Uterus (tissue), 4 donors: ENCODE measurements around the gene NKD2. TPM values are rescaled to one million over a fixed set of nuclear protein-coding genes. Genes with fewer than 3 reads are reported as not detected.

Experiments
- DNase-seq, 2 donors: peaks; one replicate each; pipeline ENCODE4 v3.0.0-alpha.2; 2019 to 2020
- H3K27ac ChIP-seq, 2 donors: fragments of 200-600 bp; sonication (generic); 1 replicate in 1 of 2; 2 replicates in 1 of 2; pipeline ENCODE4 v1.5.1; 2016 to 2018
- H3K27me3 ChIP-seq, 2 donors: fragments of 200-600 bp; sonication (generic); one replicate each; pipeline ENCODE4 v1.5.1; 2018 to 2019; ENCODE audit warnings: control low read depth in 1 of 2
- H3K36me3 ChIP-seq, 2 donors: fragments of 200-600 bp; sonication (generic); one replicate each; pipeline ENCODE4 v1.5.1; 2019; ENCODE audit warnings: control low read depth in 1 of 2
- H3K4me1 ChIP-seq, 2 donors: fragments of 200-600 bp; sonication (generic); one replicate each; pipeline ENCODE4 v1.5.1; 2018 to 2019; ENCODE audit warnings: control low read depth in 1 of 2
- H3K4me3 ChIP-seq, 2 donors: fragments of 200-600 bp; sonication (generic); 1 replicate in 1 of 2; 2 replicates in 1 of 2; pipeline ENCODE4 v1.5.1; 2018 to 2019; ENCODE audit warnings: mild to moderate bottlenecking in 1 of 2
- H3K9me3 ChIP-seq, 2 donors: fragments of 200-600 bp; sonication (generic); one replicate each; pipeline ENCODE4 v1.5.1; 2019; ENCODE audit warnings: control low read depth in 1 of 2
- CTCF ChIP-seq, 4 experiments: fragments of 200-600 bp in 2 of 4; fragments of 450-650 bp in 2 of 4; sonication (generic) in 2 of 4; IDR thresholded peaks; one replicate each; pipeline ENCODE4 v1.5.1; 2016 to 2019; ENCODE audit warnings: antibody characterized with exemption in 4 of 4, mild to moderate bottlenecking in 2 of 4, moderate library complexity in 1 of 4
- POLR2A ChIP-seq, 2 donors: fragments of 450-650 bp; IDR thresholded peaks; one replicate each; pipeline ENCODE4 v1.6.1; 2016; ENCODE audit warnings: antibody characterized with exemption in 2 of 2, mild to moderate bottlenecking in 1 of 2, moderate library complexity in 1 of 2
- intact Hi-C: fragments of 100-400 bp; cut with DNase I; formaldehyde crosslinking; loops from one replicate; pipeline ENCODE4 v1.15.1; 2023; ENCODE audit warnings: low total_unique reads
- total RNA-seq, 4 donors: library from RNA; depleted of rRNA in 3 of 4; stranded (reverse); fragments of >200 nt in 3 of 4; gene quantifications; one replicate each; pipeline versions ENCODE4 v1.1.0 to v1.2.4, GENCODE V29; 2014 to 2023
- donor health status: DM: yes; HTN: yes; CAD: no.

NKD2 gene
- total RNA-seq, 4 donors from 2014 or later = 2.5 to 11.1 TPM; not detected in 2

GRCh38 chr5:1017691-1018455, 9.3 kb downstream of the NKD2 start:
- no peak for TF ChIP-seq CTCF (IDR thresholded peaks at IDR 0.05)
- H3K27ac ChIP-seq = no peak overlapping the region
- H3K36me3 ChIP-seq = no peaks in the 10 kb centered on the region

GRCh38 chr5:1018596-1018995, 10.0 kb downstream of the NKD2 start:
- Histone ChIP-seq H3K4me1 (no peaks in the 10 kb centered on the region), H3K4me3 (no peak overlapping the region), H3K9me3 (no peaks in the 10 kb centered on the region), H3K27me3 (no peaks in the 10 kb centered on the region), H3K36me3 (no peaks in the 10 kb centered on the region), H3K27ac (no peak overlapping the region)
- TF ChIP-seq POLR2A (IDR thresholded peaks at IDR 0.05) (no peak), CTCF (IDR thresholded peaks at IDR 0.05) (no peak)
- DNase-seq = no peak
- intact Hi-C loops = no loop called here

More at GRCh38 chr5:1017691-1018455, 9.3 kb downstream of the NKD2 start:
- Histone ChIP-seq H3K4me1 (no peaks in the 10 kb centered on the region), H3K4me3 (no peak overlapping the region), H3K9me3 (no peaks in the 10 kb centered on the region), H3K27me3 (no peaks in the 10 kb centered on the region)
- intact Hi-C loops = no loop called here
- no peak for DNase-seq

- TF ChIP-seq POLR2A (IDR thresholded peaks at IDR 0.05) = no peak
- TF ChIP-seq CTCF (IDR thresholded peaks at IDR 0.05) = no peak
- Histone ChIP-seq H3K36me3 (no peaks in the 10 kb centered on the region), H3K27me3 (no peaks in the 10 kb centered on the region), H3K4me3 (no peak overlapping the region), H3K9me3 (no peaks in the 10 kb centered on the region), H3K4me1 (no peaks in the 10 kb centered on the region), H3K27ac (no peak overlapping the region)
- intact Hi-C loops = no loop called here
- no peak for DNase-seq
Observed at GRCh38 chr5:1019001-1019905, 10.7 kb downstream of the NKD2 start.

- Histone ChIP-seq H3K9me3 (no peaks in the 10 kb centered on the region), H3K27me3 (no peaks in the 10 kb centered on the region), H3K36me3 (no peaks in the 10 kb centered on the region), H3K4me3 (no peak overlapping the region), H3K27ac (no peak overlapping the region), H3K4me1 (no peaks in the 10 kb centered on the region)
- TF ChIP-seq POLR2A (IDR thresholded peaks at IDR 0.05) (no peak), CTCF (IDR thresholded peaks at IDR 0.05) (no peak)
- intact Hi-C loops = no loop called here
- no peak for DNase-seq
Observed at GRCh38 chr5:1020452-1020961, 11.9 kb downstream of the NKD2 start.
